GOT3 (cell line): ENCODE data around the gene RASGRF2.
"Not testable (repeated sequence)": the region's sequence is repeated elsewhere in the genome, so short reads cannot be mapped to it uniquely, and the experiment has no call there.

Source experiments
- DNase-seq: peaks from one replicate; lab custom pipeline; 2025; ENCODE audit warnings: mixed read lengths; lab: John Stamatoyannopoulos, UW

RASGRF2 gene

GRCh38 chr5:81239613-81240012, 279.4 kb downstream of the RASGRF2 start:
- no peak for DNase-seq

- no peak for DNase-seq
These were observed 280.8 kb downstream of the RASGRF2 start for GRCh38 chr5:81241001-81241400.

GRCh38 chr5:81241961-81242648, 281.9 kb downstream of the RASGRF2 start:
- no peak for DNase-seq

- DNase-seq = no peak
These were observed 282.8 kb downstream of the RASGRF2 start for GRCh38 chr5:81242906-81243436.

GRCh38 chr5:81244451-81244850, 284.3 kb downstream of the RASGRF2 start:
- no peak for DNase-seq

GRCh38 chr5:81245871-81246235, 285.7 kb downstream of the RASGRF2 start:
- no peak for DNase-seq

GRCh38 chr5:81246697-81247096, 286.5 kb downstream of the RASGRF2 start:
- DNase-seq = no peak

- DNase-seq = no peak
These were observed 287.3 kb downstream of the RASGRF2 start for GRCh38 chr5:81247441-81247972.

GRCh38 chr5:81249240-81249639, 289.1 kb downstream of the RASGRF2 start:
- DNase-seq = no peak

- DNase-seq = no peak
These were observed 289.8 kb downstream of the RASGRF2 start for GRCh38 chr5:81250004-81250403.

- no peak for DNase-seq
These were observed 291.8 kb downstream of the RASGRF2 start for GRCh38 chr5:81251922-81252321.

GRCh38 chr5:81252904-81253303, 292.7 kb downstream of the RASGRF2 start:
- DNase-seq = no peak

GRCh38 chr5:81253875-81254274, 293.7 kb downstream of the RASGRF2 start:
- no peak for DNase-seq

- DNase-seq = no peak
These were observed 294.9 kb downstream of the RASGRF2 start for GRCh38 chr5:81254886-81255559.

GRCh38 chr5:81256766-81257165, 296.6 kb downstream of the RASGRF2 start:
- no peak for DNase-seq

- DNase-seq = not testable (repeated sequence)
These were observed 302.6 kb downstream of the RASGRF2 start for GRCh38 chr5:81262796-81263195.

- DNase-seq = no peak
These were observed 304.9 kb downstream of the RASGRF2 start for GRCh38 chr5:81265101-81265500.

GRCh38 chr5:81268521-81269196, 308.5 kb downstream of the RASGRF2 start:
- DNase-seq = no peak

- no peak for DNase-seq
These were observed 309.7 kb downstream of the RASGRF2 start for GRCh38 chr5:81269751-81270393.

- not testable (repeated sequence) for DNase-seq
These were observed 310.3 kb downstream of the RASGRF2 start for GRCh38 chr5:81270394-81271027.
